CD4-positive, alpha-beta T cell (primary cell): Measurements from ENCODE around the gene HK3. TPM values are rescaled to one million over a fixed set of nuclear protein-coding genes. Genes with fewer than 3 reads are reported as not detected.

ENCODE experiments used
- ATAC-seq: fragments of 200-7000 bp; cut with Tn5 transposase; one replicate; pipeline ENCODE4 v1.10.0; 2022; ENCODE audit warnings: mild to moderate bottlenecking; ENCODE audit not compliant: poor library complexity
- CTCF ChIA-PET: fragments of 350-600 bp; sonication (Branson Sonifier 250); formaldehyde crosslinking; loops from one replicate; lab custom pipeline; 2021; ENCODE audit warnings: antibody characterized with exemption, inconsistent platforms; lab: Charles Lee
- POLR2A ChIA-PET: fragments of 350-600 bp; sonication (Branson Sonifier 250); formaldehyde crosslinking; loops from one replicate; lab custom pipeline; 2021; ENCODE audit warnings: antibody characterized with exemption, inconsistent platforms; lab: Charles Lee
- DNase-seq, 14 experiments: peaks; one replicate each; pipeline ENCODE4 v3.0.0-alpha.2; 2013 to 2020; ENCODE audit warnings: mixed read lengths in 2 of 14
- H3K27ac ChIP-seq, 2 donors: one replicate each; pipeline versions ENCODE4 v1.5.1 to v1.7.0; 2013; ENCODE audit warnings: low read length in 2 of 2, low read depth in 1 of 2, mild to moderate bottlenecking in 1 of 2
- H3K27me3 ChIP-seq, 2 experiments: 1 replicate in 1 of 2; 2 replicates in 1 of 2; pipeline versions ENCODE4 v1.6.1 to v1.7.0; 2013; ENCODE audit warnings: low read length in 2 of 2, control low read depth in 1 of 2, mild to moderate bottlenecking in 1 of 2, moderate library complexity in 1 of 2; ENCODE audit not compliant: insufficient read depth in 2 of 2, control insufficient read depth in 1 of 2
- H3K36me3 ChIP-seq: one replicate; pipeline ENCODE4 v1.6.1; 2013; ENCODE audit warnings: low read length, control low read depth; ENCODE audit not compliant: insufficient read depth
- H3K4me1 ChIP-seq: one replicate; pipeline ENCODE4 v1.6.1; 2013; ENCODE audit warnings: low read length, control low read depth; ENCODE audit not compliant: insufficient read depth
- H3K4me3 ChIP-seq: one replicate; pipeline ENCODE4 v1.5.1; 2013; ENCODE audit warnings: mild to moderate bottlenecking, low read length, moderate library complexity
- H3K9me3 ChIP-seq, 2 experiments: 1 replicate in 1 of 2; 2 replicates in 1 of 2; pipeline versions ENCODE4 v1.6.1 to v1.7.0; 2013; ENCODE audit warnings: low read length in 2 of 2, mild to moderate bottlenecking in 2 of 2, control low read depth in 1 of 2, moderate library complexity in 1 of 2; ENCODE audit not compliant: control insufficient read depth in 1 of 2, insufficient read depth in 1 of 2
- H3K27ac Mint-ChIP-seq: one replicate; pipeline ENCODE4 v1.8.0; 2020; ENCODE audit warnings: mixed read lengths
- H3K27me3 Mint-ChIP-seq: one replicate; pipeline ENCODE4 v1.8.0; 2021; ENCODE audit warnings: mixed read lengths
- H3K36me3 Mint-ChIP-seq: one replicate; pipeline ENCODE4 v1.8.0; 2021; ENCODE audit warnings: low read depth, mixed read lengths
- H3K4me1 Mint-ChIP-seq: one replicate; pipeline ENCODE4 v1.8.0; 2021; ENCODE audit warnings: low read depth, mixed read lengths
- H3K4me3 Mint-ChIP-seq: one replicate; pipeline ENCODE4 v1.8.0; 2020; ENCODE audit warnings: mild to moderate bottlenecking, mixed read lengths
- H3K9me3 Mint-ChIP-seq: one replicate; pipeline ENCODE4 v1.8.0; 2020; ENCODE audit warnings: mixed read lengths
- intact Hi-C, 2 experiments: fragments of 100-400 bp; cut with DNase I in 1 of 2; cut with micrococcal nuclease in 1 of 2; formaldehyde crosslinking; loops; one replicate each; pipeline versions ENCODE4 v1.15.1 to v1.9.0; 2023 to 2025; cut with DNase I, micrococcal nuclease
- total RNA-seq, 174 experiments: library from RNA in 2 of 174; stranded (reverse) in 2 of 174; gene quantifications; one replicate each; pipeline ENCODE4 v1.2.3 and lab custom pipeline; 2021 to 2026
- TF ChIP-seq, protein P1 (sequence below): fragments of 200-600 bp; IDR thresholded peaks from one replicate; pipeline ENCODE4 v1.8.0; 2022; ENCODE audit warnings: antibody characterized with exemption, mild to moderate bottlenecking

The HK3 gene
- total RNA-seq, 2 experiments from 2014 or later: 0.74 to 1.2 TPM

GRCh38 chr5:176886336-176887251, 12.6 kb downstream of the HK3 start:
- H3K4me1 Mint-ChIP-seq: no peaks in the 10 kb centered on the region

GRCh38 chr5:176884571-176884890, 14.6 kb downstream of the HK3 start:
- POLR2A ChIA-PET: no interaction called here
- H3K4me3 Mint-ChIP-seq: no peak overlapping the region
- CTCF ChIA-PET: no interaction called here

More at GRCh38 chr5:176886336-176887251, 12.6 kb downstream of the HK3 start:
- Histone ChIP-seq H3K4me1 (peaks cover 4% of the 10 kb centered on the region), H3K4me3 (no peak overlapping the region), H3K36me3 (no peaks in the 10 kb centered on the region), H3K27me3 (no peaks in the 10 kb centered on the region), H3K27ac (no peak overlapping the region), H3K9me3 (peaks cover 0 to 5% of the 10 kb centered on the region in 2 experiments)
- Mint-ChIP-seq H3K4me3 (no peak overlapping the region), H3K9me3 (no peaks in the 10 kb centered on the region), H3K36me3 (no peaks in the 10 kb centered on the region), H3K27ac (no peak overlapping the region), H3K27me3 (no peaks in the 10 kb centered on the region)
- DNase-seq (no peak), ATAC-seq (no peak)
- ChIA-PET POLR2A (no interaction called here), CTCF (no interaction called here)
- TF ChIP-seq, protein P1, sequence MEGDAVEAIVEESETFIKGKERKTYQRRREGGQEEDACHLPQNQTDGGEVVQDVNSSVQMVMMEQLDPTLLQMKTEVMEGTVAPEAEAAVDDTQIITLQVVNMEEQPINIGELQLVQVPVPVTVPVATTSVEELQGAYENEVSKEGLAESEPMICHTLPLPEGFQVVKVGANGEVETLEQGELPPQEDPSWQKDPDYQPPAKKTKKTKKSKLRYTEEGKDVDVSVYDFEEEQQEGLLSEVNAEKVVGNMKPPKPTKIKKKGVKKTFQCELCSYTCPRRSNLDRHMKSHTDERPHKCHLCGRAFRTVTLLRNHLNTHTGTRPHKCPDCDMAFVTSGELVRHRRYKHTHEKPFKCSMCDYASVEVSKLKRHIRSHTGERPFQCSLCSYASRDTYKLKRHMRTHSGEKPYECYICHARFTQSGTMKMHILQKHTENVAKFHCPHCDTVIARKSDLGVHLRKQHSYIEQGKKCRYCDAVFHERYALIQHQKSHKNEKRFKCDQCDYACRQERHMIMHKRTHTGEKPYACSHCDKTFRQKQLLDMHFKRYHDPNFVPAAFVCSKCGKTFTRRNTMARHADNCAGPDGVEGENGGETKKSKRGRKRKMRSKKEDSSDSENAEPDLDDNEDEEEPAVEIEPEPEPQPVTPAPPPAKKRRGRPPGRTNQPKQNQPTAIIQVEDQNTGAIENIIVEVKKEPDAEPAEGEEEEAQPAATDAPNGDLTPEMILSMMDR: no peak
- intact Hi-C loops: no loop called here

GRCh38 chr5:176883700-176884570, 15.2 kb downstream of the HK3 start:
- TF ChIP-seq, protein P1: no peak
- Histone ChIP-seq H3K9me3 (no peaks in the 10 kb centered on the region), H3K27ac (no peak overlapping the region), H3K36me3 (no peaks in the 10 kb centered on the region), H3K4me1 (peaks cover 4% of the 10 kb centered on the region), H3K4me3 (no peak overlapping the region), H3K27me3 (no peaks in the 10 kb centered on the region)
- intact Hi-C loops: no loop called here
- Mint-ChIP-seq H3K4me3 (no peak overlapping the region), H3K27me3 (no peaks in the 10 kb centered on the region), H3K27ac (no peak overlapping the region), H3K9me3 (no peaks in the 10 kb centered on the region), H3K36me3 (no peaks in the 10 kb centered on the region), H3K4me1 (no peaks in the 10 kb centered on the region)
- no peak for ATAC-seq
- ChIA-PET POLR2A (no interaction called here), CTCF (no interaction called here)
- no peak for DNase-seq

More at GRCh38 chr5:176884571-176884890, 14.6 kb downstream of the HK3 start:
- TF ChIP-seq, protein P1: no peak
- no peak overlapping the region for H3K4me3 ChIP-seq
- ATAC-seq: no peak
- DNase-seq: no peak
- no peak overlapping the region for H3K27ac Mint-ChIP-seq
- peaks cover 4% of the 10 kb centered on the region for H3K4me1 ChIP-seq
- intact Hi-C loops: no loop called here
- H3K27ac ChIP-seq: no peak overlapping the region
- no peaks in the 10 kb centered on the region for H3K36me3 Mint-ChIP-seq
- no peaks in the 10 kb centered on the region for H3K27me3 ChIP-seq
- H3K9me3 ChIP-seq: no peaks in the 10 kb centered on the region
- no peaks in the 10 kb centered on the region for H3K4me1 Mint-ChIP-seq
- H3K9me3 Mint-ChIP-seq: no peaks in the 10 kb centered on the region
- H3K36me3 ChIP-seq: no peaks in the 10 kb centered on the region
- no peaks in the 10 kb centered on the region for H3K27me3 Mint-ChIP-seq
